Right forelimb (tissue), 1 donor: ENCODE measurements around the gene TBL3.

Experiments used
- DNase-seq: peaks from one replicate; pipeline ENCODE4 v3.0.0-alpha.2; 2018

Gene TBL3

DNA sequence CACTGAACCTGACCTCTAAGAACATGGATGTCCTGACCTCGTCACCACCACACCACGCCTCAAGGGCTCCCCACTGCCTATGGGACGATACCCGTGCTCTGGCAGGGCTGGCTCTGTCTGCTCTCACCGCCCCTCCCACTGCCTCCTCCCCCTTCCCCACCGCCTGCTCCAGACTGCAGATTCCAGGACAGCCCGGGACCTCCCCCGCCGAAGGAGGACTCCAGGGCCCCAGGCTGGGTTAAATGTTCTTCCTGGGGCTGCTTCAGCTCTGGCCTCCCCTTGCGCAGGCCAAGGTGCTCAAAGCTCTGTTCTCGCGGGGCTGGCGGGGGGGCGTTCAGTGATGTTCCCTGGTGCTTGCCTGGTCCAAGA lies 50.9 kb downstream of the TBL3 start:
- no peak for DNase-seq

DNA sequence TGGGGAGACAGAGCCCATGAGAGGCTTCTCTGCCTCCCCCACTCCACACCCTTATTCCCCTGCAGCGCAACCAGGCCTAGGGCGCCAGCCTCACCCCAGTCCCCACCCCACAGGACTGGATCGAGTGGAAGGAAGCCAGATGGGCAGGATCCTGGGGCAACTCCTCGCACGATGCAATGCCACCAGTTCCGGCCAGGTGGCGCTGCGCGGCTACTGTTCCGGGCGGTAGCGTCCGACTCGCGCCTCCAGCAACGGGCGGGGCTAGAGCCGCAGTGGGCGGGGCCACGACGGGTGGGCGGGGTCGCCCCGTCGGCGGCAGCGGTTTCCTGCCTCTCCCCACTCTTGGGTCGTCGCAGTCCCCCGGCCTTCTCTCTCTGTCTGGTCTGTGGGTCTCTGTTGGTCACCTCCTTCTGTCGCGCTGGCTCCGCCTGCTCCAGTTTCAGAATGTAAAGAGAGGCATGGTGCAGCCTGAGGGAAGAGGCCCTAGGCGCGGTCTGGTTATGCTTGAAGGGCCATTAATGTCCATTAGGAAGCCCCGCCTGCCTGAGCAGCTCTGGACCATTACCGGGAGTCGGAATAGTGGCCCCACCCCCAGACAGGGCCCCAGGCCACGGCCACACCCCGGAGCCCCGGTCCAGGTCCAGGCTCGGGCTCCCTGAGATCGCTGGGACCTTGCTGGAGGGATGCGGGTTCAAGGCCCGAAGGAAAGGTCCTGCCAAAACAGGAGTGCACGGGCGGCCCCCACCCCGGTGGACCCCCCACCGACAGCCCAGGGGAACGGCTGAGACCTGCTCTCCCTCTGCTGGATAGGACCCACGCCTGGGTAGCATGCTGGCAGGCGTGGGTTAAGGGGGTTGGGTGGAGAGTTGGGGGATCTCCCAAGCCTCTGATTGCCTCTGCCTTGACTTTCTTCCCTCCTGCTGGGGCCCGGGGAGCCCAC lies 51.5 kb downstream of the TBL3 start:
- DNase-seq: peak; percentile 98

DNA sequence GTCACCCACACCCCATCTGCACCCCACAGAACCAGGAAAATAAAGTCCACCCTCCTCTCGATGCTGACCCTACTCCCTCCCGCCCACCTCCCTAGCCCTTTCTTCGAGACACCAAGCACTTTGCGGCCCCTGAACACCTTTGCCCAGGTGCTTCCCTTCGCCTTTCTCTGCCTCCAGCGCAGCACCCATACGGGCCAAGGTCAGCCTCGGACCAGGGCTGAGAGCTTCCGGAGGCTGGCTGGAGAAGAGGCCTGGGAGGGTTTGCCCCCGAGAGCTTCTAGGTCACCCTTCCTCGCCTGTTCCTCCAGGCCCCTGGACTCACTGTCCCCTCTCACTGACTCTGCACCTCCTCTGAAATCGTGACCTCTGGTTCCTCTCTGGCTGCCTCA lies 52.2 kb downstream of the TBL3 start:
- DNase-seq: no peak

DNA sequence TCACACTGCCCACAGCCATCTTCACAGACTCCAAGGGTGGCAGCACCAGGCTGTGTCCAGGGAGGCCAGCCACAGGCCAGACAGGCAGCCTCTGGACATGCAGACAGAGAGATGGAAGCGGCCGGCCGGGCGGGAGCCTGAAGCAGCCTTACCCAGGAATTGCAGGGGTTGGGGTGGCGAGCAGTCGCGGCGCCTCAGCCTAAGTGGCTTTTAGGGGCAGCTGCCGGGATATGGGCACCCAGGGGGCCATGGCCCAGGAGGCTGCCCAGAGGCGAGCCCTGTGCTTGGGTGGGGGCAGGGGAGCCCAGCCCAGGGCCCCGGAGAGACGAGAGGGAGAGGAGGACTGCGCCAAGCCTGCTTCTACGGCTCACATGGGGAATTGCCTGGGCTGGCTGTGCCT lies 53.4 kb downstream of the TBL3 start:
- no peak for DNase-seq

- DNase-seq: no peak
Measured at GRCh38 chr16:2025878-2026460, 54.1 kb downstream of the TBL3 start.

GRCh38 chr16:2026461-2027023 lies 54.7 kb downstream of the TBL3 start, which contains the start of gene NHERF2:
Gene NHERF2 (plus strand): TSS chr16:2026902. CDS start chr16:2027006, 104 bp downstream.
- no peak for DNase-seq

GRCh38 chr16:2027024-2028010 lies 55.5 kb downstream of the TBL3 start:
- DNase-seq: peak; percentile 58

GRCh38 chr16:2028146-2028545 lies 56.3 kb downstream of the TBL3 start:
- DNase-seq: peak; percentile 30

GRCh38 chr16:2028620-2029220 lies 56.9 kb downstream of the TBL3 start:
- no peak for DNase-seq

DNA sequence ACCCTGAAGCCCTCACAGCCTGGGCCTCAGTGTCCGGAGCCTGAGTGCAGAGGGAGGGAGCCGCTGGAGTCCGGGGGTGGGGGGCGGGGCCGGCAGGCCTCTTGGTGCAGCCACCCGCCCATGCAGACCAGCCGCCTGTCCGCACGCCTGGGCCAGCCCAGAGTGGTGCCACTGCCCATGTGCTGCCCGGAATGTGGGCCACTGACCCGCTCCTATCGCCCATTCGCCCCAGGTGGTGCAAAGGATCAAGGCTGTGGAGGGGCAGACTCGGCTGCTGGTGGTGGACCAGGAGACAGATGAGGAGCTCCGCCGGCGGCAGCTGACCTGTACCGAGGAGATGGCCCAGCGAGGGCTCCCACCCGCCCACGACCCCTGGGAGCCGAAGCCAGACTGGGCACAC lies 57.5 kb downstream of the TBL3 start:
- DNase-seq: no peak

DNA sequence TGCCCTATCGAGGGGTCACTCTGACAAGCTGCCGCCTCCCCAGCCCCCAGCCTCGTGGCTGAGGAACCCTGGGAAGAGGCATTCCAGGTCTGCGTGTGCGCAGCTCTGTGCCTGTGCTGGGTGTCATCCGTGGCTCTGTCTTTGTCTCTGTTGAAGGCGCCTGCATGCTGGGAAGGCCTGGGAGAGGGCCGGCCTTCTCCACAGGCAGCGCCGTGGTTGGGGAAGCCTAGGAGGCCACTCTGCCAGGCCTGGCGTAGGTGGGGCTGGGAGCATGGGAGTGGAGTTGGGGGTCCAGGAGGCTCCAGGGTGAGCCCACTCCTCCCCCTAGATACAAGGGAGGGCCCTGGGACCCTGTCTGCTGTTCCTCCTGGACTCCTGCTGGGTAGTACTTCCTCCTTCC lies 58.2 kb downstream of the TBL3 start:
- no peak for DNase-seq

GRCh38 chr16:2031081-2031577 lies 59.3 kb downstream of the TBL3 start:
- no peak for DNase-seq
